Measurements from ENCODE around the gene SLC6A3. TPM values are rescaled to one million over a fixed set of nuclear protein-coding genes. Genes with fewer than 3 reads are reported as not detected.

The SLC6A3 gene
- polyA plus RNA-seq, 3 donors, result not detected

DNA sequence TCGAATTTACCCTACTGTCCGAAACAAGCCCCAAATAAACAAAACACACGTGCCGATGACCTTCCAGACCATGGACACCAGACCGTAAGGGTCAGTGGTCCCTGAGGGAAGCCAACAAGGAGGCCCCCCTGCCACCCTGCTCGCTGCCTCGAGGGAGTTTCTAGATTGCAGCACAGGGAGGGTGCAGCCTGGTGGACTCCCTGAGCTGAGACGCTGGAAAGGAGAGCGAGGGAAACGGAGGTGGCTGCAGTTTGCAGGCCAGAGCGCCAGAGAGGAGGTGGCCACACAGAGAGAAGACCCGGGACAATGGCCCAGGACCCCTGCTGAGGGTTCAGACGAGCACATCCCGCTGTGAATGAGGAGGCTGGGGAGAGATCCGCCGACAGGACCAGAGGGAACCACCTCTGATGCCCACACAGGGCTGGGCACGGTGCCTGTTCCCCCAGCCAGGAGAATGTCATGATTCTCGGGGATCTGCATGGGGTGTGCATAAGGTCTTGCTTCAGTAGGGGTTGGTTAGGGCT lies 48.9 kb downstream of the SLC6A3 start:
- DNase-seq, result no peak
- H3K4me3 Mint-ChIP-seq, result no peak overlapping the region

More for the DNA sequence above, 48.9 kb downstream of the SLC6A3 start:
- Histone ChIP-seq H2AFZ (ENCODE audit: insufficient read depth, low read depth, low read length, poor library complexity, severe bottlenecking) (no peak overlapping the region), H3K79me2 (ENCODE audit: insufficient read depth, low read length) (no peaks in the 10 kb centered on the region), H3K4me3 (replicated peaks in 1 of 3; ENCODE audit: low read depth in 2 of 3, low read length in 3 of 3) (no peak overlapping the region), H3K27me3 (ENCODE audit: control insufficient read depth in 2 of 2, insufficient read depth in 2 of 2, low read length in 2 of 2) (peaks cover 0 to 3% of the 10 kb centered on the region in 2 donors), H3K9ac (ENCODE audit: insufficient read depth, low read length, poor library complexity, severe bottlenecking) (no peak overlapping the region), H3K27ac (ENCODE audit: low read depth in 1 of 2, low read length in 2 of 2) (no peak overlapping the region), H4K20me1 (ENCODE audit: insufficient read depth, low read length) (no peaks in the 10 kb centered on the region), H3K9me3 (replicated peaks in 1 of 2; ENCODE audit: control insufficient read depth in 1 of 2, insufficient read depth in 1 of 2, low read length in 2 of 2) (no peaks in the 10 kb centered on the region), H3K4me2 (replicated peaks; ENCODE audit: extremely low read depth, low read length, poor library complexity, severe bottlenecking) (no peak overlapping the region), H3K4me1 (ENCODE audit: control insufficient read depth in 1 of 2, insufficient read depth in 2 of 2, low read length in 2 of 2) (peaks cover 0 to 2% of the 10 kb centered on the region in 2 donors), H3K36me3 (replicated peaks in 1 of 2; ENCODE audit: control insufficient read depth in 1 of 2, insufficient read depth in 2 of 2, low read length in 2 of 2) (no peaks in the 10 kb centered on the region)
- Mint-ChIP-seq H3K4me1 (peaks cover 7% of the 10 kb centered on the region), H3K36me3 (no peaks in the 10 kb centered on the region), H3K9me3 (peaks cover 0 to 3% (median 1%) of the 10 kb centered on the region in 7 donors), H3K27ac (no peak overlapping the region), H3K27me3 (ENCODE audit: low read depth in 3 of 3) (peaks cover 22 to 32% (median 24%) of the 10 kb centered on the region in 3 donors)
- WGBS (ENCODE audit: insufficient coverage), result 74% methylated on average over 16 of the region's 18 CpGs
- TF ChIP-seq CTCF (IDR thresholded peaks at IDR 0.05), result no peak
- intact Hi-C loops (cut with micrococcal nuclease), result no loop called here
